Fibroblast of lung (primary cell): ENCODE results near the gene ARHGAP10. TPM values are rescaled to one million over a fixed set of nuclear protein-coding genes. Genes with fewer than 3 reads are reported as not detected.

Experiments used
- DNase-seq, 2 donors: peaks; one replicate each; pipeline versions ENCODE4 v3.0.0 to v3.0.0-alpha.2; 2010; ENCODE audit warnings: low read depth in 2 of 2
- H2AFZ ChIP-seq: 2 replicates; pipeline ENCODE4 v1.5.1; 2012; ENCODE audit warnings: low read length, control low read depth, inconsistent platforms
- H3K27ac ChIP-seq: 2 replicates; pipeline ENCODE4 v1.5.1; 2011; ENCODE audit warnings: low read length, control low read depth; ENCODE audit not compliant: insufficient read depth
- H3K27me3 ChIP-seq: 2 replicates; pipeline ENCODE4 v1.5.1; 2011; ENCODE audit warnings: mild to moderate bottlenecking, low read length; ENCODE audit not compliant: control insufficient read depth, insufficient read depth
- H3K36me3 ChIP-seq: 2 replicates; pipeline ENCODE4 v1.5.1; 2011; ENCODE audit warnings: low read length; ENCODE audit not compliant: control insufficient read depth, insufficient read depth
- H3K4me1 ChIP-seq: 2 replicates; pipeline ENCODE4 v1.5.1; 2011; ENCODE audit warnings: low read length; ENCODE audit not compliant: control insufficient read depth, insufficient read depth; ENCODE audit errors: extremely low read depth
- H3K4me2 ChIP-seq: 2 replicates; pipeline ENCODE4 v1.5.1; 2011; ENCODE audit warnings: low read length, control low read depth; ENCODE audit not compliant: insufficient read depth; ENCODE audit errors: extremely low read depth
- H3K4me3 ChIP-seq, 4 experiments: fragments of 200-600 bp in 1 of 4; sonication (generic) in 1 of 4; replicated peaks in 1 of 4; 2 replicates each; pipeline ENCODE4 v1.5.1; 2011 to 2016; ENCODE audit warnings: low read length in 4 of 4, low read depth in 3 of 4, mild to moderate bottlenecking in 3 of 4, control low read depth in 2 of 4, inconsistent platforms in 1 of 4, mixed read lengths in 1 of 4; ENCODE audit not compliant: insufficient read depth in 1 of 4; ENCODE audit errors: control extremely low read depth in 1 of 4
- H3K79me2 ChIP-seq: 2 replicates; pipeline ENCODE4 v1.5.1; 2012; ENCODE audit warnings: mild to moderate bottlenecking, low read length, inconsistent platforms; ENCODE audit not compliant: control insufficient read depth, insufficient read depth
- H3K9ac ChIP-seq: 2 replicates; pipeline ENCODE4 v1.5.1; 2011; ENCODE audit warnings: mild to moderate bottlenecking, low read length, control low read depth; ENCODE audit not compliant: insufficient read depth
- H3K9me3 ChIP-seq: 2 replicates; pipeline ENCODE4 v1.5.1; 2012; ENCODE audit warnings: low read depth, low read length; ENCODE audit not compliant: control insufficient read depth, insufficient read depth
- H4K20me1 ChIP-seq: 2 replicates; pipeline ENCODE4 v1.5.1; 2011; ENCODE audit warnings: low read length; ENCODE audit not compliant: control insufficient read depth, insufficient read depth; ENCODE audit errors: extremely low read depth
- EZH2 ChIP-seq: IDR thresholded peaks from 2 replicates; pipeline ENCODE4 v1.5.1; 2012; ENCODE audit warnings: low read length, control low read depth, mild to moderate bottlenecking; ENCODE audit errors: missing control alignments
- polyA plus RNA-seq, 2 donors: library from polyadenylated mRNA; depleted of rRNA in 1 of 2; stranded (reverse) in 1 of 2; unstranded in 1 of 2; fragments of >200 nt; gene quantifications; 2 replicates each; pipeline ENCODE4 v1.2.1, GENCODE V29; 2011 to 2012; ENCODE audit warnings: missing spikeins in 1 of 2
- total RNA-seq: library from RNA; depleted of rRNA; stranded (reverse); fragments of >200 nt; gene quantifications from 2 replicates; pipeline ENCODE4 v1.2.1, GENCODE V29; 2014
- TF ChIP-seq, protein P1 (sequence below), 2 donors: IDR thresholded peaks in 1 of 2; conservative IDR thresholded peaks in 1 of 2; 1 replicate in 1 of 2; 2 replicates in 1 of 2; pipeline ENCODE4 v1.5.1; 2011 to 2012; ENCODE audit warnings: low read length in 2 of 2, control low read depth in 1 of 2, inconsistent platforms in 1 of 2, low read depth in 1 of 2, mild to moderate bottlenecking in 1 of 2

Gene ARHGAP10
- total and polyA plus RNA-seq, 2 donors (not counting 1 experiment from before 2014, with no cell fraction given): 21.6 to 35.8 TPM

DNA sequence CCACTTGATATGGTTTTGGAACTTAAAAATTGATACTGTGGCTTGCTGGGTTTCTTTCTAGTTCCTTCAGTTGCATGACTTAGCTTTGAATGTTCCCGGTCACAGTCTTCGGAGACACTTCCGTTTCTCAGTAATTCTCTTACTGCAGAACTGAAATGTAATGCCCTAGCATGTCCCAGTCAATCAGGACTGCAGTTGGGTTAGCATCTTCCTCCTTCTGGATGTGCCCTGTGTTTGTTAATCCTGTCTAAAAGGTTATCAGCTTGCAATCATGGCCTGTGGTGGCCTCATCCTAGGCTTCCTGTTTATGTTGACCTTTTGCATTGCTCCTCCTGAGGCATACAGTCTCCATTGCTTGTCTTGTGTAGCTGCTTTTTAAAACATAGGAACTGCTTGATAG, 275.9 kb downstream of the ARHGAP10 start:
- H4K20me1 ChIP-seq: no peaks in the 10 kb centered on the region
- H3K4me1 ChIP-seq: peaks cover 17% of the 10 kb centered on the region
- H3K4me3 ChIP-seq: peak overlapping the region in 1 of 4 experiments; percentile 4
- peaks cover 9% of the 10 kb centered on the region for H3K79me2 ChIP-seq
- H3K4me2 ChIP-seq: peak overlapping the region; percentile 69
- no peak for DNase-seq
- no peaks in the 10 kb centered on the region for H3K9me3 ChIP-seq
- no peak overlapping the region for H3K9ac ChIP-seq
- TF ChIP-seq, protein P1, sequence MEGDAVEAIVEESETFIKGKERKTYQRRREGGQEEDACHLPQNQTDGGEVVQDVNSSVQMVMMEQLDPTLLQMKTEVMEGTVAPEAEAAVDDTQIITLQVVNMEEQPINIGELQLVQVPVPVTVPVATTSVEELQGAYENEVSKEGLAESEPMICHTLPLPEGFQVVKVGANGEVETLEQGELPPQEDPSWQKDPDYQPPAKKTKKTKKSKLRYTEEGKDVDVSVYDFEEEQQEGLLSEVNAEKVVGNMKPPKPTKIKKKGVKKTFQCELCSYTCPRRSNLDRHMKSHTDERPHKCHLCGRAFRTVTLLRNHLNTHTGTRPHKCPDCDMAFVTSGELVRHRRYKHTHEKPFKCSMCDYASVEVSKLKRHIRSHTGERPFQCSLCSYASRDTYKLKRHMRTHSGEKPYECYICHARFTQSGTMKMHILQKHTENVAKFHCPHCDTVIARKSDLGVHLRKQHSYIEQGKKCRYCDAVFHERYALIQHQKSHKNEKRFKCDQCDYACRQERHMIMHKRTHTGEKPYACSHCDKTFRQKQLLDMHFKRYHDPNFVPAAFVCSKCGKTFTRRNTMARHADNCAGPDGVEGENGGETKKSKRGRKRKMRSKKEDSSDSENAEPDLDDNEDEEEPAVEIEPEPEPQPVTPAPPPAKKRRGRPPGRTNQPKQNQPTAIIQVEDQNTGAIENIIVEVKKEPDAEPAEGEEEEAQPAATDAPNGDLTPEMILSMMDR (conservative IDR thresholded peaks at IDR 0.05 in 1 of 2, IDR thresholded peaks at IDR 0.05 in 1 of 2; ENCODE audit: low read depth in 1 of 2, low read length in 2 of 2): no peak
- TF ChIP-seq EZH2: no peak
- H3K36me3 ChIP-seq: no peaks in the 10 kb centered on the region
- no peak overlapping the region for H2AFZ ChIP-seq
- H3K27me3 ChIP-seq: no peaks in the 10 kb centered on the region
- peak overlapping the region; percentile 43 for H3K27ac ChIP-seq

DNA sequence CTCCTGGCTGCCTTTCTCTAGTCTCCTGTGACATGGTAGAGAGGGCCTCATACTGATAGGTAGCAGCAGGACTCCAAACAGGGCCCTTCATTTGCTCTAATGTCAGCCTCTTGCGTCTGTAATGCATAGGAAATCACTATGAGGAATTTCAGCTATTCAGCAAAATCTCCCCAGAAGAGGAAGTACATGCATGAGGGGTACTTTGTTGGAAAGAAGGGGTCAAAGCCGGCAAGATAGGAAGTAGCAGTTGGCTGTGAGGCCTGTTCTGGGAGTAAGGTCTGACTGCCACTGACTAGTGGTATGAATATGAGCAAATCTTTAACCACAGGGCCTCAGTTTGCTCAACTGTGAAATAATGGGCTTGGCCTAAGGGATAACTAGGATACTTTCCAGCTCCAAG, 283.2 kb downstream of the ARHGAP10 start:
- peaks cover under 1% of the 10 kb centered on the region for H3K79me2 ChIP-seq
- no peak overlapping the region for H3K4me3 ChIP-seq
- H3K4me2 ChIP-seq: no peak overlapping the region
- H3K36me3 ChIP-seq: no peaks in the 10 kb centered on the region
- no peaks in the 10 kb centered on the region for H3K4me1 ChIP-seq
- H2AFZ ChIP-seq: no peak overlapping the region
- no peaks in the 10 kb centered on the region for H3K9me3 ChIP-seq
- no peak overlapping the region for H3K9ac ChIP-seq
- H3K27me3 ChIP-seq: no peaks in the 10 kb centered on the region
- DNase-seq: peak in 1 of 2 donors; percentile 39
- no peak for TF ChIP-seq EZH2
- TF ChIP-seq, protein P1 (conservative IDR thresholded peaks at IDR 0.05 in 1 of 2, IDR thresholded peaks at IDR 0.05 in 1 of 2; ENCODE audit: low read depth in 1 of 2, low read length in 2 of 2): no peak
- H3K27ac ChIP-seq: no peak overlapping the region
- no peaks in the 10 kb centered on the region for H4K20me1 ChIP-seq

- no peaks in the 10 kb centered on the region for H3K79me2 ChIP-seq
- no peak overlapping the region for H3K4me3 ChIP-seq
- H2AFZ ChIP-seq: no peak overlapping the region
- H3K36me3 ChIP-seq: no peaks in the 10 kb centered on the region
- H4K20me1 ChIP-seq: no peaks in the 10 kb centered on the region
- H3K4me2 ChIP-seq: no peak overlapping the region
- no peak overlapping the region for H3K9ac ChIP-seq
- no peak for TF ChIP-seq EZH2
- TF ChIP-seq, protein P1 (conservative IDR thresholded peaks at IDR 0.05 in 1 of 2, IDR thresholded peaks at IDR 0.05 in 1 of 2; ENCODE audit: low read depth in 1 of 2, low read length in 2 of 2): no peak
- no peak for DNase-seq
- no peaks in the 10 kb centered on the region for H3K9me3 ChIP-seq
- no peaks in the 10 kb centered on the region for H3K27me3 ChIP-seq
- H3K27ac ChIP-seq: no peak overlapping the region
- no peaks in the 10 kb centered on the region for H3K4me1 ChIP-seq
Observed at GRCh38 chr4:148015468-148015867, 283.6 kb downstream of the ARHGAP10 start.
